Activated T-helper 2 cell treated with anti-CD3 and anti-CD28 coated beads, Interferon-gamma antibody, Interleukin-2, Interleukin-4, amounts not matched to agents 10 μg/mL and 5 μg/mL and 100 μg/mL, durations not matched to agents 14 hours and 24 hours and 36 hours (primary cell): ENCODE data around the gene CD59. TPM values are rescaled to one million over a fixed set of nuclear protein-coding genes. Genes with fewer than 3 reads are reported as not detected.

Experiments used
- DNase-seq: peaks from one replicate; pipeline ENCODE4 v3.0.0; 2021; ENCODE audit warnings: low spot score
- H3K27ac Mint-ChIP-seq: one replicate; pipeline ENCODE4 v1.8.0; 2021; ENCODE audit warnings: mixed read lengths
- H3K27me3 Mint-ChIP-seq: one replicate; pipeline ENCODE4 v1.8.0; 2021; ENCODE audit warnings: low read depth, mixed read lengths
- H3K36me3 Mint-ChIP-seq: one replicate; pipeline ENCODE4 v1.8.0; 2021; ENCODE audit warnings: low read depth, mixed read lengths
- H3K4me1 Mint-ChIP-seq: one replicate; pipeline ENCODE4 v1.8.0; 2021; ENCODE audit warnings: low read depth, mixed read lengths
- H3K4me3 Mint-ChIP-seq: one replicate; pipeline ENCODE4 v1.8.0; 2021; ENCODE audit warnings: low read depth, mild to moderate bottlenecking, moderate library complexity, mixed read lengths
- H3K9me3 Mint-ChIP-seq: one replicate; pipeline ENCODE4 v1.8.0; 2021; ENCODE audit warnings: mixed read lengths
- intact Hi-C: fragments of 100-400 bp; cut with micrococcal nuclease; formaldehyde crosslinking; loops from one replicate; pipeline ENCODE4 v1.15.1; 2023
- total RNA-seq: library from RNA; stranded (reverse); gene quantifications from 2 replicates; pipeline ENCODE4 v1.2.3, GENCODE V29; 2022

Gene CD59
- total RNA-seq, 1 donor from 2014 or later: 173 TPM

- Mint-ChIP-seq H3K9me3 (no peaks in the 10 kb centered on the region), H3K4me1 (peaks cover 12% of the 10 kb centered on the region), H3K27ac (no peak overlapping the region), H3K36me3 (no peaks in the 10 kb centered on the region), H3K4me3 (no peak overlapping the region), H3K27me3 (peaks cover 33% of the 10 kb centered on the region)
- intact Hi-C loops: no loop called here
- no peak for DNase-seq
Observed at GRCh38 chr11:33695051-33695566, 41.1 kb downstream of the CD59 start.

- H3K36me3 Mint-ChIP-seq: no peaks in the 10 kb centered on the region
- no peak overlapping the region for H3K27ac Mint-ChIP-seq
- intact Hi-C loops: no loop called here
- H3K9me3 Mint-ChIP-seq: no peaks in the 10 kb centered on the region
- peaks cover 12% of the 10 kb centered on the region for H3K4me1 Mint-ChIP-seq
- no peak overlapping the region for H3K4me3 Mint-ChIP-seq
- H3K27me3 Mint-ChIP-seq: peaks cover 29% of the 10 kb centered on the region
- no peak for DNase-seq
Observed at GRCh38 chr11:33694346-33695050, 41.7 kb downstream of the CD59 start.

- H3K9me3 Mint-ChIP-seq: no peaks in the 10 kb centered on the region
- H3K36me3 Mint-ChIP-seq: no peaks in the 10 kb centered on the region
- no peak overlapping the region for H3K27ac Mint-ChIP-seq
- intact Hi-C loops: no loop called here
- peaks cover 12% of the 10 kb centered on the region for H3K4me1 Mint-ChIP-seq
- H3K27me3 Mint-ChIP-seq: peaks cover 17% of the 10 kb centered on the region
- H3K4me3 Mint-ChIP-seq: no peak overlapping the region
- no peak for DNase-seq
Observed at GRCh38 chr11:33692541-33692940, 43.7 kb downstream of the CD59 start.

GRCh38 chr11:33692013-33692504 is 44.2 kb downstream of the CD59 start:
- intact Hi-C loops: no loop called here

GRCh38 chr11:33691066-33691864 is 45.0 kb downstream of the CD59 start:
- intact Hi-C loops: loop anchor here (2.0 kb wide), 1 partner anchor 42 kb away; no protein-coding TSS in a partner anchor
- Mint-ChIP-seq H3K36me3 (no peaks in the 10 kb centered on the region), H3K9me3 (no peaks in the 10 kb centered on the region), H3K4me1 (peaks cover 11% of the 10 kb centered on the region), H3K4me3 (no peak overlapping the region), H3K27me3 (peaks cover 5% of the 10 kb centered on the region), H3K27ac (no peak overlapping the region)
- no peak for DNase-seq

More at GRCh38 chr11:33692013-33692504, 44.2 kb downstream of the CD59 start:
- no peaks in the 10 kb centered on the region for H3K9me3 Mint-ChIP-seq
- H3K27me3 Mint-ChIP-seq: peaks cover 13% of the 10 kb centered on the region
- no peaks in the 10 kb centered on the region for H3K36me3 Mint-ChIP-seq
- no peak overlapping the region for H3K27ac Mint-ChIP-seq
- H3K4me3 Mint-ChIP-seq: no peak overlapping the region
- H3K4me1 Mint-ChIP-seq: peaks cover 12% of the 10 kb centered on the region
- no peak for DNase-seq

- DNase-seq: no peak
- Mint-ChIP-seq H3K9me3 (no peaks in the 10 kb centered on the region), H3K36me3 (no peaks in the 10 kb centered on the region), H3K27me3 (peaks cover 3% of the 10 kb centered on the region), H3K4me3 (no peak overlapping the region), H3K27ac (peak overlapping the region; percentile 30), H3K4me1 (peaks cover 10% of the 10 kb centered on the region)
- intact Hi-C loops: loop anchor here (1.0 to 2.0 kb wide), 2 partner anchors 32 to 42 kb away; no protein-coding TSS in a partner anchor
Observed at GRCh38 chr11:33690290-33691065, 45.7 kb downstream of the CD59 start.

GRCh38 chr11:33689501-33689900 is 46.7 kb downstream of the CD59 start:
- Mint-ChIP-seq H3K27me3 (peaks cover 3% of the 10 kb centered on the region), H3K9me3 (no peaks in the 10 kb centered on the region), H3K4me3 (no peak overlapping the region), H3K27ac (no peak overlapping the region), H3K4me1 (peaks cover 10% of the 10 kb centered on the region), H3K36me3 (no peaks in the 10 kb centered on the region)
- intact Hi-C loops: loop anchor here (5.0 to 10.0 kb wide), 2 partner anchors 145 to 317 kb away; no protein-coding TSS in a partner anchor
- DNase-seq: no peak

- Mint-ChIP-seq H3K9me3 (no peaks in the 10 kb centered on the region), H3K4me1 (peaks cover 10% of the 10 kb centered on the region), H3K4me3 (no peak overlapping the region), H3K27ac (no peak overlapping the region), H3K27me3 (peaks cover 6% of the 10 kb centered on the region), H3K36me3 (no peaks in the 10 kb centered on the region)
- intact Hi-C loops: loop anchor here (5.0 to 10.0 kb wide), 2 partner anchors 144 to 317 kb away; no protein-coding TSS in a partner anchor
- DNase-seq: no peak
Observed at GRCh38 chr11:33689085-33689484, 47.1 kb downstream of the CD59 start.

- no peak for DNase-seq
- Mint-ChIP-seq H3K36me3 (no peaks in the 10 kb centered on the region), H3K27me3 (peaks cover 8% of the 10 kb centered on the region), H3K4me1 (peaks cover 10% of the 10 kb centered on the region), H3K27ac (no peak overlapping the region), H3K9me3 (no peaks in the 10 kb centered on the region), H3K4me3 (no peak overlapping the region)
- intact Hi-C loops: loop anchor here (5.0 to 10.0 kb wide), 2 partner anchors 143 to 316 kb away; no protein-coding TSS in a partner anchor
Observed at GRCh38 chr11:33687733-33688479, 48.3 kb downstream of the CD59 start.

- intact Hi-C loops: loop anchor here (5.0 to 10.0 kb wide), 2 partner anchors 140 to 313 kb away; no protein-coding TSS in a partner anchor
- Mint-ChIP-seq H3K36me3 (no peaks in the 10 kb centered on the region), H3K4me3 (no peak overlapping the region), H3K27me3 (peaks cover 22% of the 10 kb centered on the region), H3K4me1 (peaks cover 3% of the 10 kb centered on the region), H3K9me3 (no peaks in the 10 kb centered on the region), H3K27ac (no peak overlapping the region)
- no peak for DNase-seq
Observed at GRCh38 chr11:33685082-33685481, 51.1 kb downstream of the CD59 start.

GRCh38 chr11:33684003-33684706 is 52.1 kb downstream of the CD59 start:
- DNase-seq: no peak
- no peak overlapping the region for H3K27ac Mint-ChIP-seq
- no peaks in the 10 kb centered on the region for H3K36me3 Mint-ChIP-seq
- no peaks in the 10 kb centered on the region for H3K4me1 Mint-ChIP-seq
- H3K27me3 Mint-ChIP-seq: peaks cover 29% of the 10 kb centered on the region
- no peak overlapping the region for H3K4me3 Mint-ChIP-seq
- H3K9me3 Mint-ChIP-seq: no peaks in the 10 kb centered on the region
- intact Hi-C loops: loop anchor here (10.0 kb wide), 1 partner anchor 139 kb away; no protein-coding TSS in a partner anchor
